Right atrium auricular region (tissue), 2 donors: Measurements from ENCODE around the gene CHN2. TPM values are rescaled to one million over a fixed set of nuclear protein-coding genes. Genes with fewer than 3 reads are reported as not detected.

Experiments used
- DNase-seq: peaks from one replicate; pipeline ENCODE4 v3.0.0-alpha.2; 2019; ENCODE audit warnings: low spot score
- H3K27ac ChIP-seq, 2 donors: fragments of 200-600 bp; sonication (generic); 1 replicate in 1 of 2; 2 replicates in 1 of 2; pipeline ENCODE4 v1.5.1; 2016 to 2019
- H3K27me3 ChIP-seq, 2 donors: fragments of 200-600 bp; sonication (generic); one replicate each; pipeline versions ENCODE4 v1.5.1 to v1.6.0; 2017 to 2019
- H3K36me3 ChIP-seq: fragments of 200-600 bp; sonication (generic); one replicate; pipeline ENCODE4 v1.5.1; 2016
- H3K4me1 ChIP-seq, 2 donors: fragments of 200-600 bp; sonication (generic); one replicate each; pipeline versions ENCODE4 v1.5.1 to v1.6.0; 2017 to 2019
- H3K4me3 ChIP-seq, 2 donors: fragments of 200-600 bp; sonication (generic); 1 replicate in 1 of 2; 2 replicates in 1 of 2; pipeline ENCODE4 v1.5.1; 2017 to 2019; ENCODE audit warnings: mild to moderate bottlenecking in 1 of 2, moderate library complexity in 1 of 2
- H3K9me3 ChIP-seq, 2 donors: fragments of 200-600 bp; sonication (generic); one replicate each; pipeline ENCODE4 v1.5.1; 2019
- CTCF ChIP-seq, 2 donors: fragments of 200-600 bp; sonication (generic); IDR thresholded peaks; one replicate each; pipeline ENCODE4 v1.5.1; 2019; ENCODE audit warnings: antibody characterized with exemption in 2 of 2
- total RNA-seq, 2 donors: library from RNA; depleted of rRNA; stranded (reverse); fragments of >200 nt; gene quantifications; one replicate each; pipeline ENCODE4 v1.1.0, GENCODE V29; 2016

Gene CHN2
- total RNA-seq, 2 donors from 2014 or later = 2.7 to 6.6 TPM

DNA sequence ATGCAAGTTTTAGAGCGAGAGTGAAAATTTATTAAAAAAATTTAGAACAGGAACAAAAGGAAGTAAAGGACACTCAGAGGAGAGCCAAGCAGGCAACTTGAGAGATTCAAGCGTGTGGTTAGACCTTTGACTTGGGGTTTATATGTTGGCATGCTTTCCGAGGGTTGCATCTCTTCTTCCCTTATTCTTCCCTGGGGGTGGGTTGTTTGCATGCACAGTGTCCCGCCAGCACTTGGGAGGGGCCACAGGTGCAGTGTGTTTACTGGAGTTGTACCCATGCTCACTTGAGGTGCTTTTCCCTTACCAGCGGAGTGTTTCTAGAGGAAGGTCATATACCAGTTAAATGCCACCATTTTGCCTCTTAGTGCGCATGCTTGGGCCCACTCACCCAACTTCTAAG lies 96.3 kb downstream of the CHN2 start:
- Histone ChIP-seq H3K4me3 (no peak overlapping the region), H3K27me3 (no peaks in the 10 kb centered on the region), H3K36me3 (no peaks in the 10 kb centered on the region), H3K27ac (no peak overlapping the region), H3K4me1 (no peaks in the 10 kb centered on the region), H3K9me3 (no peaks in the 10 kb centered on the region)
- no peak for TF ChIP-seq CTCF (IDR thresholded peaks at IDR 0.05)
- DNase-seq = no peak

DNA sequence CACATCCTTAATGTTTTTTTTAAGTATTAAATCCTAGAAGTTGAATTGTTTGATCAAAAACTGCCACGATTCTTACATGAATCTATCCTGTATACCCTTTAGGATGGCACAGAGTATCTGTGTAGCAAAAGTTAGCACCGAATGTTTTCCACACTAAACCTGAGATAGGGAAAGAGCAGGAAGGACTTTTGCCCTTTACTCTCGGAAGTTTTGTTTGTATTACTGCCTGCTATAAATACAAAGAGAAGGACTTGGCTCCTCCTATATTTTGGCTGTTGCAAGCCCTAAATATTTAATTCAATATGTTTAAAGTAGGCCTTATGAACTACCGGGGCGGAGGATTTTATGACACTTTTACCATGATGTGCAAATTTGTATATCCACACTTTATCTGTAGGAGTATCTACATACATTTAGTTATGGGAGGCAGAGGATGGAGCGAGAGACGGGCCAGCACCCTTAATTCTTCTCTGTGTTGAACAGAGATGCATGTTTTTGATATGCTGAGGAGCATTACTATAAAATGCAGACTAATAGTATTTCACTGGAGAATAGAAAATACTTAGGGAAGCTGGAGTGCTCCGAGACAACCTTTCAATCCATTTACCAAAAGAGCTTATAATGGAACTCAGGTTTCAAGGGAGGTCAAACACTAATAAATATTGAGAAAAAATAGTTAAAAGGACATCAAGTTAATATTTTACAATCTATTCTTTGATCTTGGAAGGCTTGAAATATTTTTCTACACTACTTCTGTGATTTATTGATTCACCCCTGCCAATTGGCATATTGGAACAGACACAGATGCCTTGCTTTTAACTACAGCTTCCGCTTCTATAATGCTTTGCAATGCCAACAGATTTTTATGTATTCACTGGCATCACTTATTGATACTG lies 97.4 kb downstream of the CHN2 start:
- Histone ChIP-seq H3K27ac (no peak overlapping the region), H3K27me3 (no peaks in the 10 kb centered on the region), H3K4me1 (no peaks in the 10 kb centered on the region), H3K36me3 (no peaks in the 10 kb centered on the region), H3K4me3 (no peak overlapping the region), H3K9me3 (no peaks in the 10 kb centered on the region)
- TF ChIP-seq CTCF (IDR thresholded peaks at IDR 0.05) = no peak
- DNase-seq = no peak

DNA sequence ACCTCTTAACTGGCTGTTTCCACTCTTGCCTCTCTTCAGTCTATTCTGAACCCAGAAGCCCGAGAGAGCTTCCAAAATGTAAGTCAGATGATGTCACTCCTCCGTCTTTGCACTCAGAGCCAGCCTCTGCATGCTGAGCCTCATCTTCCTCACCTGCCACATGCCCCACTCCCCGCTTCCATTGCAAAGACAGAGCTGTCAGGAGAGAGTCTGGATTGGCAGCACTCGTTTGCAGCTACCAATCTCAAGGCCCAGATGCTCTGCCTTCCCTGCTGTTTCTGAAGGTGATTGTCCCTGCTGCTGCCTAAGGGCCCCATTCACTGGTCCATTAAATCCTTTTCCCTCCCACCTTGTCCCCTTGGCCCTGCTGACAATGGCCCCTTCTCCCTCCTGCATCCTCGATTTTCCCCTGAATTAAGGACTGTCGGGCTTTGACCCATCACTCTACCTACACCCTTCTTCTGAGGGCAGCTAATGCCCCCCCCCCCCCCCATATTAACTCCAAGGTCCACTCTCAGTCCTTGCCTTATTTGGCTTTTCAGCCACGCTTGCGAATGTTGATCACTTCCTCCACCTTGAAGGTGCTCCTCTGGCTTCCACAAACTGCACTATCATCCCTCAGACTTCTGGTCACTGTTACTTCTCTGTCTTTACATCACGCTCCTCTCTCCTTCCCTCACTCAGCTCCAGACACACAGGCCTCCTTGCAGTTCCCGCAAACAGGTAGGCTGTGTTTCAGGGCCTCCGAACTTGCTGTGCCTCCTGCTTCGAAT lies 98.5 kb downstream of the CHN2 start:
- Histone ChIP-seq H3K27me3 (no peaks in the 10 kb centered on the region), H3K9me3 (no peaks in the 10 kb centered on the region), H3K36me3 (no peaks in the 10 kb centered on the region), H3K4me3 (no peak overlapping the region), H3K4me1 (no peaks in the 10 kb centered on the region), H3K27ac (no peak overlapping the region)
- TF ChIP-seq CTCF (IDR thresholded peaks at IDR 0.05) = no peak
- no peak for DNase-seq

- no peaks in the 10 kb centered on the region for H3K9me3 ChIP-seq
- H3K4me1 ChIP-seq = no peaks in the 10 kb centered on the region
- no peaks in the 10 kb centered on the region for H3K27me3 ChIP-seq
Observed at GRCh38 chr7:29296421-29296820, 101.8 kb downstream of the CHN2 start.

GRCh38 chr7:29297194-29297890 lies 102.8 kb downstream of the CHN2 start:
- no peak overlapping the region for H3K27ac ChIP-seq
- H3K4me3 ChIP-seq = no peak overlapping the region
- H3K9me3 ChIP-seq = no peaks in the 10 kb centered on the region
- H3K4me1 ChIP-seq = no peaks in the 10 kb centered on the region
- no peaks in the 10 kb centered on the region for H3K27me3 ChIP-seq
- no peak for TF ChIP-seq CTCF (IDR thresholded peaks at IDR 0.05)
- no peaks in the 10 kb centered on the region for H3K36me3 ChIP-seq
- DNase-seq = no peak

More at GRCh38 chr7:29296421-29296820, 101.8 kb downstream of the CHN2 start:
- Histone ChIP-seq H3K4me3 (no peak overlapping the region), H3K27ac (no peak overlapping the region), H3K36me3 (no peaks in the 10 kb centered on the region)
- TF ChIP-seq CTCF (IDR thresholded peaks at IDR 0.05) = no peak
- DNase-seq = no peak
